Cardiac septum (tissue), 1 donor: ENCODE data around the gene OXA1L. TPM values are rescaled to one million over a fixed set of nuclear protein-coding genes. Genes with fewer than 3 reads are reported as not detected.
"Not testable (repeated sequence)": the region's sequence is repeated elsewhere in the genome, so short reads cannot be mapped to it uniquely, and the experiment has no call there.

Experiments used
- DNase-seq: peaks from one replicate; pipeline ENCODE4 v3.0.0-alpha.2; 2020; ENCODE audit warnings: low spot score
- intact Hi-C: fragments of 100-400 bp; cut with DNase I; formaldehyde crosslinking; loops from one replicate; pipeline ENCODE4 v1.14.0; 2022
- total RNA-seq: library from RNA; stranded (reverse); fragmentation: NEBNext Ultra II Directional; extraction: Animal tissue kit (Norgen Biotek cat#: 25700); gene quantifications from one replicate; pipeline ENCODE4 v1.2.1, GENCODE V29; 2021
- donor health status: DM: no; HTN: no; CAD: no.

Gene OXA1L
- total RNA-seq, 1 donor from 2014 or later = 111 TPM

DNA sequence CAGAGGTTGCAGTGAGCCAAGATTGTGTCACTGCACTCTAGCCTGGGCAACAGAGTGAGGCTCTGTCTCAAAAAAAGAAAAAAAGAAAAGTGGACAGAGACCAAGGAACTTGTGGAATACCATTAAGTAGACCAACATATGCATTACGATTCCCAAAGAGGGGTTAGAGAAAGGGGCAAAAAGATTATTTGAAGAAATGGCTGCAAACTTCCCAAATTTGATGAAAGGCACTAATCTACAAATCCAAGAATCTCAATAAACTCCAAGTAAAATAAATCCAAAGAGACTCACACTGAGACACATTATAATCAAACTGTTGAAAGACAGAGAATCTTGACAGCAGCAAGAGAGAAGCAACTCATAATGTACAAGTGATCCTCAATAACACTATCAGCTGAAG, 4.8 kb upstream of the OXA1L start:
- no peak for DNase-seq
- intact Hi-C loops = no loop called here

DNA sequence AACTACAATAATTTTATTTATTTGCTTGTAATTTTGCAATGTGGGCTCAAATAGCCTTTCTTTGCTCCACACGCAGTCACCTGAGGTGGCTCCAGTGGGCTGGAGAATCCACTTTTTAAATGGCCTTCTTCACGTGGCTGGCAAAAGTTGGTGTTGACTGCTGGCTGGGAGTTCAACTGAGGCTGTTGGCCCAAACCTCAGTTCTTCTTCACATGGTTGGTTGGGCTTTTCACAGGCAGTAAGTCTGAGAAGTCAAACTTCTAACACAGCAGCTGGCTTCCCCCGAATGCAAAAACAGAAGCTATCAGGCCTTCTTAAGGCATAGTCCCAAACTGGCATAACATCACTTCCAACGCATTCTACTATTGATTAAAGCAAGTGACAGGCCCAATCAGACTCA, 2.1 kb upstream of the OXA1L start:
- DNase-seq = no peak
- intact Hi-C loops = no loop called here

DNA sequence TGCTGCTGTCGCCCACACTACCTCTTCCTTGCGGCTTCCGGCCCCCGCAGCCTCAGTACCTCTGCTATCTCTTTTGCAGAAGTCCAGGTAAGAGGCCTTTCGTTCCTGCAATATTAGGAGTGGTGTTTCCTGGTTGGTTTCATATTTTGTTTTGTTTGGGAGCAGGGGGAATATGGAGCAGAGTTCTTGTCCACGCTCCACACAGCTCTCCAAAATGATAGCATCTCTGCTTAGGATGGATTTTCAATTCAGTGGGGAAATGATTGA, 768 bp downstream of the OXA1L start:
- no peak for DNase-seq
- intact Hi-C loops = loop anchor here (5.0 kb wide), 2 partner anchors 50 to 180 kb away; partner anchors contain the start of genes DAD1 and SLC7A7

DNA sequence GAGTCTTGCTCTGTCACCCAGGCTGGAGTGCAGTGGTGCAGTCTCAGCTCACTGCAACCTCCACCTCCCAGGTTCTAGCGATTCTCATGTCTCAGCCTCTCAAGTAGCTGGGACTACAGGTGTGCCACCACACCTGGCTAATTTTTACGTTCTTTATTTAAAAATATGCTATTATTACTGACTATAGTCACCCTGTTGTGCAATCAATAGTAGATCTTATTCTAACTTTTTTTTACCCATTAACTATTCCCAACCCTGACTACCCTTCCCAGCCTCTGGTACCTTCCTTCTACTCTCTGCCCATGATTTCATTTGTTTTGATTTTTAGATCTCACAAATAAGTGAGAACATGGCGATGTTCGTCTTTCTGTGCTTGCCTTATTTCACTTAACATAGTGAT, 2.5 kb downstream of the OXA1L start:
- intact Hi-C loops = loop anchor here (5.0 kb wide), 2 partner anchors 48 to 182 kb away; partner anchors contain the start of genes DAD1 and SLC7A7
- no peak for DNase-seq

DNA sequence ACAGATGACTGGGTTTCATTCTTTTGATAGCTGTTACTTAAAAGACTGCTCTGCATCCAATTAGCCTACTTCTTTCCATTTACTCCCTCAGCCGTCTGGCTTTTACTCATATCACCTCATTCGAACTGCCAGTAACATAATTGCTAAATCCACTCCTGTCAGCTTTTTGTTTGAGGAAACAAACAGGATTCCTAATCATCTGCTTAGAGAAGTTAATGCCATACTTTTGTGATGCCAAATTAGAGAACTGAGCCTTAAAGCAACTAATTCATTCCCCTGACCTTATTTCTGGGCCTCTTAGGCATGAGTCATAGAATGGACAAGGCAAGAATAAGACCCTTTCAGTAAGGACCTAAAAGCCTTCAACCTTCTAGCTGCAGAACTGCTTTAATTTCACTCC, 2.9 kb downstream of the OXA1L start:
- intact Hi-C loops = loop anchor here (5.0 kb wide), 2 partner anchors 48 to 182 kb away; partner anchors contain the start of genes DAD1 and SLC7A7
- no peak for DNase-seq

DNA sequence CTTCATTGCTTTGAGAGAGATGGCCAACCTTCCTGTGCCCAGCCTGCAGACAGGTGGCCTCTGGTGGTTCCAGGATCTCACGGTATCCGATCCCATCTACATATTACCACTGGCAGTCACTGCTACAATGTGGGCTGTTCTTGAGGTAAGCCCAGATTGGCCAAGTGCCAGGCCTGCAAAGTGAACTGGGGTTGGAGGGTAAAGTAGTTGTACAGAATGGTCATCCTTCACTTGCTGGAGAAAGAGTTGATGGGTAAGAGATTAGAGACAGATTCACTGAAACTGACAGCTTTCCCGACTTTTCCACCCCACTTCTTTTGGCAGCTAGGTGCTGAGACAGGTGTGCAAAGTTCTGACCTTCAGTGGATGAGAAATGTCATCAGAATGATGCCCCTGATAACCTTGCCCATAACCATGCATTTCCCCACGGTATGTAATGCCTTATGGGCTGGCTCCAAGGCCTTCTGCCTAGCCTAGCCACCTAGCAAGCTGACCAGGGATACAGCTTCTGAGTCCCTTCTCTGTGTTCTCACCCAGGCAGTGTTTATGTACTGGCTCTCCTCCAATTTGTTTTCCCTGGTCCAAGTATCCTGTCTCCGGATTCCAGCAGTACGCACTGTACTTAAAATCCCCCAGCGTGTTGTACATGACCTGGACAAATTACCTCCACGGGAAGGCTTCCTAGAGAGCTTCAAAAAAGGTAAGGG, 4.1 kb downstream of the OXA1L start:
- intact Hi-C loops = no loop called here
- no peak for DNase-seq

DNA sequence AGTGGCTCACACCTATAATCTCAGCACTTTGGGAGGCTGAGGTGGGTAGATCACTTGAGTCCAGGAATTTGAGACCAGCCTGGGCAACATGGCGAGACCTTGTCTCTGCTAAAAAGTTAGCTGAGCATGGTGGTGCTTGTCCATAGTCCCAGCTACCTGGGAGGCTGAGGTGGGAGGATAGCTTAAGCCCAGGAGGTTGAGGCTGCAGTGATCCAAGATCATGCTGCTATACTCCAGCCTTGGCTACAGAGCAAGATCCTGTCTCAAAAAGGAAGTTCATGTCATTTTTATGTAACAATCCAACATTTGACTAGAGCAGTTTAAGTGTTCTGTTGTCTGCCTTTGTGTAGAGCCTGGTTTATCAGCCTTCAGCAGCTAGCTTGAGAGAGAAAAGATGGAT, 6.2 kb downstream of the OXA1L start:
- intact Hi-C loops = no loop called here
- DNase-seq = no peak

DNA sequence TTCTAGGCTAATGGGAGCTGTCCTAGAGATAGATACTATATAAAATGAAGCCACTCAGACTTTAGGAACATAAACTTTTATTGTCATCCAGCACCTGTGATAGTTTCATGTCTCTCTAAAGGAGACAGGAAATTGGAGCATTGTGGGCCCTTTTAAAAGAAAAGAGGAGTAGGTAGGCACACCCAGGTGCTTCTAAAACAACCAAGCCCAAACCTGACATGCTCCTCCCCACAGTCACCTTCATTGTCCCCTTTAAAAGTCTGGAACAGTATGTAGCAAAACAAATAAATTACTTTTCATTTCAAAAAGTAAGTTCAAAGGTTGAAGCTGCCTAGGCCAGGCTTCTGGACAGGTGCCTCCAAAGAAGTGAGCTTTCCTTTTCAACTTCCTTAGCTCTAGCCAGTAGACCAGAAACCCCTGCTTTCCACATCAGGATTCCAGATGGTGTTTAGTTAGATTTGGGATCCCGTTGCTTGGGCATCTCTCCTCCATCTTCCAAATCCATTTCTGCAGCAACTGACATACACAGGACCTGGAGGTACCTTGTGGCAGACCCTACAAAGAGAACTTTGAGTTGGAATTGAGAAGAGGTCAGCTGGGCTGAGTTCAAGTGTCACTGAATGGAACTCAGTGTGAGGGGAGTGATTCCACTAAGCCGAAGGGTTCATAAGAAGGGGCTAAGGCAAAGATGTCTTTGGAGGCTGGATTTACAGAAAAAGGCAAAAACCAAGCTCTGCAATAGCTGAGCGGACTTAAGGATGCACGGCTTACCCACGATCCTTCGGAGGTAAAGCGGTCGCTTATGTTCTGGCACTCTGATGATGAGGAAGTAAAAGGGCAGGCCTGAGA, 6.9 kb downstream of the OXA1L start:
- intact Hi-C loops = no loop called here
- no peak for DNase-seq

DNA sequence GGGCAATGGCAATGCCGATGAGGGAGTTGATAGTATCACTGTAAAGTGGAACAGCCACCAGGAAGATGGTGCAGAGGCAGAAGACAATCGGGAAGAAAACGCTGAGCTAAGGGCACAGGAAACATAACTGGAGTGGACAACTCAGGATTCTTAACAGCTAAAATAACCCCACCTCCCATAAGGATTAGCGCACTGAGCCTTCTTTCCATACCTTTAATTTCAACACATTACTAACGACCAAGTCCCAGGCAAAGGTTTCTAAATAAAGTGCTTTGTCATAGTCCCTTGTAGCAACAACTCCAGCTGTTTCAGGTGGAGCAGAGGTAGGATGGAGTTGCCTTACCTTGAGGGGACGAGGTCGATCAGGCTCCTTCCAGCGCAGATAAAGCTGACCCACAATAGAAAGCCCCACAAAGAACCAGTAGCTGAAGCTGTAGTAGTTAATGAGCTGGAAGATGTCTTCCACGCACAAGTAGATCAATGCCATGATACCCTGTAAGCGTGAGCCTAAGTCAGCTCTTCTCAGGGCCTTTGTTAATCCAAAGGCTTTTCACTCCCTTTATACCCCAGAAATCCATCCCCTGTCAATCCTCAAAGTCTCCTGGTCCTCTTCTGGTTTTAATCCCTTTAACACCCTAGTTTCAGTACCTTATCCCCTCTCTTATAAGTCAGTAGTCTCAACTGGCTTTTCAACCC, 7.7 kb downstream of the OXA1L start:
- no peak for DNase-seq
- intact Hi-C loops = no loop called here

DNA sequence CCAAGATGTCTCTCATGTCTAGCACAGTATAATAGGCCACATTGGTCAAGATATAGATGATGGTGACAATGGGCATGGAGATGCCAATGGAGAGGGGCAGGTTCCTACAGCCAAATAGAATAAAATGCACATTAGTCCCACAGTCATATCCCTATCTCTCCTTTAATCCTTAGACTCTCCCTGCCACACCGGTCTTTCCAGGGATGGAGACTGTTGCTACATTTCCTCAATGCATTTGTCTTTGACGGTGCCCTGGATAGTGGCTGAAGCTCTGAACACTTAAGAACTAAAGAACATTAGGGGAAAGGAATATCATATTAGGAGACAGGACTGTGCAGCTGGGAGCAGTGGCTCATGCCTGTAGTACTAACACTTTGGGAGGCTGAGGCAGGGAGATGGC, 9.7 kb downstream of the OXA1L start:
- no peak for DNase-seq
- intact Hi-C loops = no loop called here

DNA sequence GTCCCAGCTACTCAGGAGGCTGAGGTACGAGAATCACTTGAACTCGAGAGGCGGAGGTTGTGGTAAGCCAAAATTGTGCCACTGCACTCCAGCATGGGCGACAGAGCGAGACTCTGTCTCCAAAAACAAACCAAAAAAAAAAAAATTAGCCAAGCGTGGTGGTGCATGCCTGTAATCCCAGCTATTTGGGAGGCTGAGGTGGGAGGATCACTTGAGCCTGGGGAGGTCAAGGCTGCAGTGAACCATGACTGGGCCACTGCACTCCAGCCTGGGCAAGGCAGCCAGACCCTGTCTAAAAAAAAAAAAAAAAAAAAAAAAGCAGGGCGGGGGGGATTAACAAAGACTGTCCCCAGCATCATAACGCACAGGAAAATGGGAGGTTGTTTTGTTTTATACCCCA, 10.4 kb downstream of the OXA1L start:
- DNase-seq, intact Hi-C loops: not testable (repeated sequence)

DNA sequence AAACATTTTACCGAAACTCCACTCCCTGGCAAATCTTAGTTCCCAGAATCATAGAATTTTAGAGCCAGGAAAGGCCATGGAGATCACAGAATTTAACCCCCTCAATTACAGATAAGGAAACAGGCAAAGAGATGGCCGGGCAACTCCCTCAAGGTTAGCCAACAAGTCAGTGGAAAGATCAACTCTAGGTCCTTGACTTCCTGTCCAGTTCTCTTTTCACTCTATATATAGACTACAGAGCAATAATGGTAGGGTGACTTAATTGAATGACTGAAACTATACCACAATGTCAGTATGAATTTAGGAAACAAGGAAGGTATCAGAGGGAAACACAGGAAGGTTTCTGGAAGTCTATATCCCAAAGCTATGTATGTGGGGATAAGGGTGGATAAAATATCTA, 11.6 kb downstream of the OXA1L start:
- intact Hi-C loops = no loop called here
- DNase-seq = no peak

DNA sequence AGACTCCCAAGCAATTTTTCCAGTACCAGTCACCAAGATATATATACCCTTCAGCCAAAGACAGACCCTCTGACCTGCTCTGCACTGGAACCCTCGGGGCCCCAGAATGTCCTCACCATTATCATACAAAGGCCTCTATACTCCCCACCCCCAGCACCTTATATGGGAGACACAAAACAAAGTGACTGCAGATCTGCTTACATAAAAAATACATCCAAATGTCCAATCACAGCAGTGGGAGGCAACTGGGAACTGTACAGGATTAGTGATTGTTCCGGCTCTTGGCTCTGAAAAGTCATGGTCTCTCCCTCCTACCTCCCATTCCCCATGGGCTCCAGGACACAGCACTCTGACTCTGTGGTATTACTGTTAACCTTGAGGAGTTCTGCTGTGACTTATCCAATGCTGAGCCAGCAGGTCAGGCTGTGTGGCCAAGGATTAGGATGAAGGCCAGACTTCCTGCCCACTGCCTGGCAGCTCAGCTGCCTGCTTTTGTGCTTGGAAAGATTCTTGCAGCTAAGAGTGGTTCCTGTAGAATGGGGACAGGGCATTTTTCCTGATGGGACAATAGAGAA, 13.7 kb downstream of the OXA1L start:
- intact Hi-C loops = no loop called here
- DNase-seq = no peak

DNA sequence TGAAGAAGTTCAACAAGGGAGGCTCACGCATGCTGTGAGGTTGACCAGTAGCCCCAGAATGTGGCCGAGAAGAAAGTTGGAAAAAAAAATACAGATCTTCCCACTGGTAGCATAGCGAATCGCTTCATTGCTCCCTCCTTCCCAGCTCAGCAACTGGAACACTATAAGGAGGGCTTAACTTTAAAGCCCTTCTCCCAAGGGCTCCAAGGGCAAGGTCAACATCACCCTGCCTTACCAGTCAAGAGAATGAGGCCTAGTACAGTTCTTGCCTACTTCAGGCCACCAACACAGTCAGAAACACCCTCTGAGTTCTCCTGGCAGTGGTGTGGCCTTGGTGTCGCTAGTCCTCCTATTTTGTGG, 14.4 kb downstream of the OXA1L start:
- intact Hi-C loops = no loop called here
- no peak for DNase-seq

DNA sequence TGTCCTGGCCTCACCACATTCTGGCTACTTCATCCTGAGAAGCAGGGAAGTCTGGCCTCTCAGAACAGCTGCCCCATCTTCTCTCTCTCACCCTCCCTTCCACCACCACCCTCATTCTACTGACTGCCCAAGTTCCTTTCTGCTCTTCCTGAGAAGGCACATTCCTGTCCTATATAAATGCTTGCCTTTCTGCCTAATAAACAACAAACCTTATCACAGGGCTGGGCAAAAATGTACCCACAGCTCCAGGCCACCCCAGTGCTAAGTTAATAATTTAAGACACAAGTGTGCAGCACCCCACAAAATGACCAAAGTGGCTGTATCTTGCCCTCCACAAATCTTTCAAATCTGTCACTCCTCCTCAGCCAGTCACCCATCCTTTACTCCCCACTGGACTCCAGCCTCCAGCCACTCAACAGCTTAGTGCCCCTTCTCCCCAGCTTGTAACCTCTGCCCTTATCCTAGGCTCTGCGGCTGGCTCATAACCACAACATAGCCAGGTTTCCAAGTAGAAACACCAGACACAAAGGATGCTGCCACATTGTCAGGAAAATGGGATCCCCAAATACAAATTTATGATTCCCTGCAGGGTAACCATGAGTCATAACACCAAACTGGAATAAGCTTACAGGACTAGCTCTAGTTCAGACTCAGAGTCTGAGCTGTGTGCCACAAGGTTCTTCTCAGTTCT, 15.0 kb downstream of the OXA1L start:
- no peak for DNase-seq
- intact Hi-C loops = no loop called here

DNA sequence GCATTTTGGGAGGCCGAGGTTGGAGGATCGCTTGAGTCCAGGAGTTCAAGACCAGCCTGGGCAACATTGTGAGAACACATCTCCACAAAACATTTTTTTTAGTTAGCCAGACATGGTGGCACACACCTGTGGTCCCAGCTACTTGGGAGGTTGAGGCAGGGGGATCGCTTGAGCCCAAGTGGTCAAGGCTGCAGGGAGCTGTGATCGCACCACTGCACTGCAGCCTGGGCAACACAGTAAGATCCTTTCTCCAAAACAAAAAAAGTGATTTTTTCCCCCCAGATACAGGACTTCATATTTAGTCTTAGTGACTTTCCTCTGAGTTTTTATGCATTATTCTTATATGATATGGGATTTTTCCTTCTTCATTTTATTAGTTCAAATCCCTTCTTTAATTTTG, 20.2 kb downstream of the OXA1L start:
- no peak for DNase-seq
- intact Hi-C loops = no loop called here

DNA sequence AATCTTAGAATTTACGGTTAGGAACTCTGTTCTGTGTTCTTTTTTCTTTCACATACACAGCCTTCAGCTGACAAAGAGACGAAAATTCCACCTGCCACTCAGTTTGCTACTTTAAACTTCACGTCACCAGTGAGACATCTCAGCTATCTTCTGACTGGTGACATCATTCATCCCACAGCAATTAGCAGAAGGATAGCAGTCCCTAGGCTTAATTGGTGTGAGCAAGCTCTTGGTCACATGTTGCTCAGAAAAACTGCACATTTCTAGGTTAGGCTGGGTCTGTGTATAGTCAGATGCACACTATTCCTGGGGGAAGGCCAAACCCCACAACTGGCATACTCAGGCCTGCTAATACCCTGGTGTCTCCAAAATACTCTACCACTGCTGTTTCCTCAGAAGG, 24.8 kb downstream of the OXA1L start:
- intact Hi-C loops = no loop called here
- no peak for DNase-seq

DNA sequence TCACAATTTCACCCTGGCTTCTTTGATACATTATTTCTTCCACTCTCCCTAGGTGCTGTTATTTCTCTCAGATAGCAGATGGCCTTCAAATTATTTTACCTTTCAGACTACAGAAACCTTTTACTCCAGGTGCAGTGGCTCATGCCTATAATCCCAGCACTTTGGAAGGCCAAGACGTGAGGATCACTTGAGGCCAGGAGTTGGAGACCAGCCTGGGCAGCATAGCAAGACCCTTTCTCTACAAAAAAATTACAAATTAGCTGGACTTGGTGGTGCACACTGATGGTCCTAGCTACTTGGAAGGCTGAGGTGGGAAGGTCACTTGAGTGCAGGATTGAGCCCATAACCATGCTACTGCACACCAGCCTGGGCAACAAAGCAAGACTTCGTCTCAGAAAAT, 25.7 kb downstream of the OXA1L start:
- intact Hi-C loops = no loop called here
- DNase-seq = no peak

DNA sequence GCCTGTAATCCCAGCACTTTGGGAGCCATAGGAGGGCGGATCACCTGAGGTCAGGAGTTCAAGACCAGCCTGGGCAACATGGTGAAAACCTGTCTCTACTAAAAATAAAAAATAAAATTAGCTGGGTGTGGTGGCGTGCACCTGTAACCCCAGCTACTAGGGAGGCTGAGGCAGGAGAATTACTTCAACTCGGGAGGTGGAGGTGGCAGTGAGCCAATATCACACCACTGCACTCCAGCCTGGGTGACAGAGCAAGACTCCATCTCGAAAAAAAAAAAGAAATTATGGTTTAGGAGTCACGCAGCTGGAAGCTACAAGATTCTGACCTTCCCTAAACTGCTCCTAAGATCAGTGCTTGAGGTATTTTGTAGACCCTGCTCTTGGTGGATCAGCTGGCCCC, 27.1 kb downstream of the OXA1L start:
- DNase-seq, intact Hi-C loops: not testable (repeated sequence)

DNA sequence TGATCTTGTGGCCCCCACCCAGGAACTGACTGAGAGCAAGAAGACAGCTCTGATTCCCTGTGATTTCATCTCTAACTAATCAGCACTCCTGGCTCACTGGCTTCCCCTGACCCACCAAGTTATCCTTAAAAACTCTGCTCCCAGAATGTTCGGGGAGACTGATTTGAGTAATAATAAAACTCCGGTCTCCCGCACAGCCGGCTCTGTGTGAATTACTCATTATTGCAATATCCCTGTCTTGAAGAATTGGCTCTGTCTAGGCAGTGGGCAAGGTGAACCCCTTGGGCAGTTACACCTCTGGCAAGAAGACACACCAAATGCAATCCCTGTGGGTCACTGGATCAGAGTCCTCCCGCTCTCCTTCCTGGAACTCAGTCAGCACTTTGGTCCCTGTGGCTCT, 27.5 kb downstream of the OXA1L start:
- intact Hi-C loops = no loop called here
- no peak for DNase-seq
